AG08396 (cell line): ENCODE data around the gene HOMER1.
"Not testable (repeated sequence)": the region's sequence is repeated elsewhere in the genome, so short reads cannot be mapped to it uniquely, and the experiment has no call there.

Experiments used
- DNase-seq: peaks from one replicate; pipeline ENCODE4 v3.0.0; 2012; ENCODE audit warnings: low spot score, mixed read lengths

Gene HOMER1

DNA sequence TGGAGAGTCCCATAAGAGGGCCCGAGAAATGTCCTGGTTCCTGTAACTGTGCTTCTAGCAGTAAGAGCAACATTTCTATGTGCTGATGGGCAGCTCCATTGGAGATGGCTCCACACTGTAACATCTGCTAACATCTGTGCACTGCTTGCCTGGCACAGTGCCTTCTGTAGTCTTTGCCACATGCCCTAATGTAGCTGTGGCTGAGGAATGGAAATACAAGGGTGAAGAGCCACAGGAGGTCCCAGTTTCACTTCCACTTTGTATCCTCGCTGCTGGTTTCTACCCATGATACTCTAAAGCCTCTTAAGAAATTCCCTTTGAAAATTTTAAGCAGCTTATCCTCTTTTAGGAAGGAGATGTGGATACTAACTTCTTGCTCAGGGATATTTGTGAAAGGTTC lies 97.4 kb downstream of the HOMER1 start:
- DNase-seq, result peak; percentile 46

DNA sequence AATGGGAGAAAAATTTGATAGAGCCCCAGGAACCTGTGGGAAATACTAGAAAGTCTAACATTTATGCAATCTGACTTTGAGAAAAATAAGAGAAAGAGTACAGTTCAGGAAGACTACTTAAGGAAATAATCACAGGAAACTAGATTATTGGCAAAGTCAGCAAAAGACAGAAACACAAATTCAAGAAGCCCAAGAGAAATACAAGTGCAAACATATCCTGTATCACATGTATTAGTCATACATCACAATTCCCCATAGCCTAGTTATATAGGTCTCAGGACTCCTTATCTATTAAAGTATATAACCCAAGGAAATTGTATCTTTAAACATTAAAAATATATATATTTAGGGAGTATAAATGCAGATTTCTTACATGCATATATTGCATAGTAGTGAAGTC lies 100.8 kb downstream of the HOMER1 start:
- no peak for DNase-seq

DNA sequence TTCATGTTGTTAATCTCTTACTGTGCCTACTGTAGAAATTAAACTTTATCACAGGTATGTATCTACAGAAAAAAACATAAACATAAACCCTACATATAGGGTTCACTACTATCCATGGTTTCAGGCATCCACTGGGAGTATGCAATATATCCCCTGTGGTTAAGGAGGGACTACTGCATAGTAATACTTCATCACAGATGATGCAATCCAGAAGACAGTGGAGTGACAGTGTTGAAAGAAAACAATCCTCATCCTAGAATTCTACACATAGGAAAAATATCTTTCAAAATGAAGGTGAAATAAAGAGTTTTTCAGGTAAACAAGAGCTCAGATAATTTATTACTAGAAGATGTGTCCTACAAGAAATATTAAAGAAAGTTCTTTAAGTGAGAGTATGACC lies 105.9 kb downstream of the HOMER1 start:
- DNase-seq, result no peak

GRCh38 chr5:79407591-79407990 lies 106.3 kb downstream of the HOMER1 start:
- DNase-seq, result no peak

DNA sequence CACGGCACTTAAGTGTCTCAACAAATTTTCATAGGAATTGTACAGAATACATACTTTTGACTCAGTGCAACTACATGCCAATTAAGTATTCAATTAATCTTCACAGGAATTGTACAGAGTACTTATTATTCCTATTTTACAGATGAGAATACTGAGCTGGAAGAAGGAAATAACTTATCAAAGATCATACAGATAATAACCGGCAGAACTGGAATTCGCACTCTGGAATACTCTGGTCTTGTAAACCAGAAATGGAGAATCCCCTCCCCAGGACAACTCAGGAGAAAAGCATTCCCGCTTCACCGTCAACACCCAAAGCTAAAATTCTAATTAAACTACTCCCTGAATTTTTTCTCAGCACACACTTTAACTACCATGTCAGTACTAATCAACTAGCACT lies 112.7 kb downstream of the HOMER1 start:
- no peak for DNase-seq

DNA sequence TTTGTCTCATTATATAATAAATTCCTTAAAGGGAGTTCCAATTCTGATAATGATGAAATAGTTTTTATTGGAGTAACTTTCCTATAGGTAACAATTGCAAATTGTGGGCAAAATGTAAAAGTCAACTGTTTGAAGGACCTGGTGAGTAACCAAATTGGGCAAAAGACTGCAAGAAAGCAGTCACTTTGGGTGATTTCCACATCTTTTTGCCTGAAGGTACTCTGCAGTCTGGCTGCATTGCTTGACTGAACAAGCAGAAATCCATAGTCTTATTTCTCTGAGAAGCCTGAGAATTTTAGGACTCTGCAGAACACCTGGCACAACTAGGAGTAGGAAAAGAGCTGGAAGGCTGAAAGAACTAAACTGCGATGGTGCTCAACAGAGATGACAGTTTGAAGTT lies 114.9 kb downstream of the HOMER1 start:
- no peak for DNase-seq

DNA sequence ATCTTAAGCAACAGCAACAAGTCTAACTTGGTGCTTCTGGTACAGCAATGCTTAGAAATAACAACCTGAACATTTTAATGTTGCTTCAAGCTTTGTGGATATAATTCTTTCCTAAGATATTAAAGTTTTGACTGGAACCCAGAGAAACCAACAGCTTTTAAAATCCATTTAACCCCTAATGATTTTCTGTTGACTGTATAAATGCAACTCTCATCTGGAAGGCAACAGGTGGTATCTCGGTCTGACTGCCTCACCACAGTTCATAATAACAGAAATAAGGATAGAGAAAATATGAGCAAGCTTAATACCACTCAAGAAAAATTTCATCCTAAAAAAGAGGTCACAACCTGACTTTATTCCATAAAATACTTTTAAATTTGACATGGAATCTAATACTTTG lies 116.9 kb downstream of the HOMER1 start:
- DNase-seq, result no peak

GRCh38 chr5:79396265-79396664 lies 117.7 kb downstream of the HOMER1 start:
- no peak for DNase-seq

GRCh38 chr5:79395296-79395695 lies 118.6 kb downstream of the HOMER1 start:
- DNase-seq, result no peak

DNA sequence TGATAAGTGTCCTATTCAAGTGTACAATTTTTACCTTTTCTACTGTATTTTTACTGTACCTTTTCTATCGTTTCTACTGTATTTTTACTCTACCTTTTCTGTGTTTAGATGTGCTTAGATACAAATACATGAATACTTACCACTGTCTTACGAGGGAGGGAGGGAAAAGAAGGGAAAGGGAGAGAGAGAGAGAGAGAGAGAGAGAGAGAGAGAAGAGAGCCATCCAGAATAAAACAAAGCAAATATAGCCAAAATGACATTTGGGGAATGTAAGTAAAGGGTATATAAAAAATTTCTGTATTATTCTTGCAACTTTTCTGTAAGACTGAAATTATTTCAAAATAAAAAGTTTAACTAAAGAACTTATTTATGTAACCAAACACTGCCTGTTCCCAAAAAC lies 121.2 kb downstream of the HOMER1 start:
- DNase-seq, result no peak

DNA sequence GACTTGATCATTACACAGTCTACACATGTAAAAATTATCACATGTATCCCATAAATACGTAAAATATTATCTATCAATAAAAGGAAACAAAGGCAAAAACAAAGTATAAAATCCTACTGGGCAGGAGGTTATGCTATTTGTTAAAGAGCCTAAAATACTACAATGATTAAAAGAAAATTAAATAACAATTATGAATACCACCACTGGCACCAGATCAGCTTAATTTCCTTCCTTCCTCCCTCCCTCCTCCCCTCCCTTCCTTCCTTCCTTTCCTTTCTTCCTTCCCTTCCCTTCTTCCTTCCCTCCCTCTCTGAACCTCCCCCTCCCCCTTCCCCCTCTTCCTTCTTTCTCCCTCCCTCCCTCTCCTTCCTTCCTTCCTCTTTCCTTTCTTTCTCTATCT lies 127.3 kb downstream of the HOMER1 start:
- no peak for DNase-seq

DNA sequence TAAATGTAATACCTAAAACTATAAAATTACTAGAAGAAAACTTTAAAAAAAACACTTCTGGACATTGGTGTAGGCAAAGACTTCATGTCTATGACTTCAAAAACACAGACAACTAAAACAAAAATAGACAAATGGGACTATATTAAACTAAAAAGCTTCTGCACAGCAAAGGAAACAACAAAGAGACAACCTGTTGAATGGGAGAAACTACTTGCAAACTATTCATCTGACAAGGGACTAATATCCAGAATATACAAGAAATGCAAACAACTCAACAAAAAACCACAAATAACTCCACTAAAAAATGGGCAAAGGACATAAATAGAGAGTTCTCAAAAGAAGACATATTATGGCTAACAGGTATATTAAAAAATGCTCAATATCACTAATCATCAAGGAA lies 128.8 kb downstream of the HOMER1 start:
- DNase-seq, result not testable (repeated sequence)

DNA sequence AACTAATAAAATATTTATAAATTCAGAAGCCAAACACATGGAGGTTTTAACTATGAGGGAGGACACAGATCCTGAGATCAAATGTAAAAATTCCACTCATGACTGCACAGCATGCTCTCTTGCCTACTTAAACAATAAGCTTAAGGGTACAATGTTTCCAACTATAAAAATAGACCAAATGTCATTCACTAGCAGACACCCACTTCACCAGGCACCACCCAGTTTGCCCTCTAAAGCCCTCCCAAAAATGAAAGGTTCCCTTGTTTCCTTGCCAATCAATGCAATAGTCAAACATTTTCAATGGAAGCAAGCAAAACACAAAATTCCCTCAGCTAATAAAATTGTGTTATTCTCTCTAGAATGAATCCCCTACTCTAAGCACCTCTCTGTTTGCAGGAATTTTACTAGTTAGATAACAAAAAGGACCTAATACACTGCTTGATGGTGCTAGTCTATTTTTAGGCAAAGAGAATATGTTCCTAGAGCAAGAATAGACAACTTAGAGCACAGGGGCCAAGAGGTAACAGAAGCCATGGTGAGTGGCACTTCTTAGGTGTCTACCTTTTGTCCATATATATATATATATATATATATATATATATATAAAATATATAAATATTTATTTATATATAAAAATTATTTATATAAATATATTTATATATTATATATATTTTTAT lies 135.3 kb downstream of the HOMER1 start:
- DNase-seq, result no peak

DNA sequence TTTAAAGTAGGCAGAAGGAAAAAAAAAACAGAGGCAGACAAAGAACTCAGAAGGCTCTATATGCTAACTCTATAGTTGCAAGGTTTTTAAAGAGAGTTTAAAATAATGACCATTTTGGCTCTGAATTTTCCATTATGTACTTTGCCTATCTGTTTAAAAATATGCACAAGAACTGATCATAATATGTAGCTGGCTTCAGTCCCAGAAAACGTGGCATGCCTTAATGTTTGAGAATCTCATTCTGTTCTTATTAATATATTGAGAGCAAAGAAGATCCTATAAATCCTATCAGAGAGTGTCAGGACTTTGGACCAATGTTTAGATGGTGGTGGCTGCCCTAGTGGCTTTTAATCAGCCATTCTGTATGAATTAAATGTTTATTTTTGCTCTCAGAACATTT lies 156.5 kb downstream of the HOMER1 start:
- no peak for DNase-seq

DNA sequence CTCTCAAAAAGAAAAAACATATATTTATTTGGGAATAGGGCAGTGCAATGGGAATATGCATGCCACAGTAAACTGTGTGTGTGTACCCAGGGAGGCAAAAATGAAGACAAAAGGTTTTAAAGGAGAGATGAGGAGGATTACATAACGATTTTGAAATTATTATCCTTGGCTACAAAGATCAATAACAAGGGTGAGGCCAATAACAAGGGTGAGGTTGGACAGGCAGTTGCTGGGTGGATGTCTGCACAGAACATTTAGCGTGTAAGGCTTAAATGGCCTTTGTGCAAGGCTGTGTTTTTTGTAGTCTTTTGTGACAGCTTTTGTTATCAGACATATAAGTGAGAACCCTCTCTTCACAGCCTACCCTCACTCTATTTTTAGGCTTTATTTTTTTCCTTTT lies 164.1 kb downstream of the HOMER1 start:
- no peak for DNase-seq

GRCh38 chr5:79349047-79349446 lies 164.9 kb downstream of the HOMER1 start:
- no peak for DNase-seq

GRCh38 chr5:79346420-79346824 lies 167.5 kb downstream of the HOMER1 start:
- peak; percentile 46 for DNase-seq

DNA sequence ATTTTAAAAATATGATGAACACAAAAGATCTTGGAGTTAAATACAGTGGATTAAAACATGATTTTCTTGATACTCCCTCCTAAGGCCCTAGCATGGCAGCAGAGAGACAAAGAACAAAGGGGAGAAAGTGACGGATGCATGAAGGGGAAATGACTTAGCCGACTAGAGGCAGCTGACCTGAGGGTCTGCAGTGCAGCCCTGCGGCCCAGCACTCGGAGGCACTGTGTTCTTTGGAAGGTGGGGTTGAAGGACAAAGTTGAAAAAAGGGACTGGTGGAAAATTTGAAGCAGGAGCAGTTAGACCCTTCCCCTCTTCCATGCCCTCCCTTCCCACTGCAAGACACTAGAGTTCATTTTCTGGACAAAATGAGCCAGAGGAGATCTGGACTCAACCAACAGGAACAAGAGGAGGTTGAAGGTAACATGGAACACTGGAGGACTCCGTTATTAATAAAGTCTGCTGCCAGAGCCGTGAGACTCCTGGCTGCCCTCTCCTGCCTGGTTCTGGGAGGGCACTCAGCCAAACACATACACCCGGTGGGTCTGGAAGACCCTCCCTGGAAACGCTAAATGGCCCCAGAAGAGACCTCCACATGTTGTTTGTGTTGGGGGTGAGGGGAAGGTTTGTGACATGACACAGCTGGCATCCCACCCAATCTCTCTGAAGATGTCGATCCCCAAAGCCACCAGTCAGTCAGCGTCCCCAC lies 179.9 kb downstream of the HOMER1 start:
- no peak for DNase-seq

GRCh38 chr5:79330071-79330470 lies 183.9 kb downstream of the HOMER1 start:
- DNase-seq, result no peak

GRCh38 chr5:79329453-79329852 lies 184.5 kb downstream of the HOMER1 start:
- no peak for DNase-seq
